Right atrium auricular region (tissue), 2 donors: ENCODE results near the gene SET. TPM values are rescaled to one million over a fixed set of nuclear protein-coding genes. Genes with fewer than 3 reads are reported as not detected.

Experiments used
- DNase-seq: peaks from one replicate; pipeline ENCODE4 v3.0.0-alpha.2; 2019; ENCODE audit warnings: low spot score
- H3K27ac ChIP-seq, 2 donors: fragments of 200-600 bp; sonication (generic); 1 replicate in 1 of 2; 2 replicates in 1 of 2; pipeline ENCODE4 v1.5.1; 2016 to 2019
- H3K27me3 ChIP-seq, 2 donors: fragments of 200-600 bp; sonication (generic); one replicate each; pipeline versions ENCODE4 v1.5.1 to v1.6.0; 2017 to 2019
- H3K36me3 ChIP-seq: fragments of 200-600 bp; sonication (generic); one replicate; pipeline ENCODE4 v1.5.1; 2016
- H3K4me1 ChIP-seq, 2 donors: fragments of 200-600 bp; sonication (generic); one replicate each; pipeline versions ENCODE4 v1.5.1 to v1.6.0; 2017 to 2019
- H3K4me3 ChIP-seq, 2 donors: fragments of 200-600 bp; sonication (generic); 1 replicate in 1 of 2; 2 replicates in 1 of 2; pipeline ENCODE4 v1.5.1; 2017 to 2019; ENCODE audit warnings: mild to moderate bottlenecking in 1 of 2, moderate library complexity in 1 of 2
- H3K9me3 ChIP-seq, 2 donors: fragments of 200-600 bp; sonication (generic); one replicate each; pipeline ENCODE4 v1.5.1; 2019
- CTCF ChIP-seq, 2 donors: fragments of 200-600 bp; sonication (generic); IDR thresholded peaks; one replicate each; pipeline ENCODE4 v1.5.1; 2019; ENCODE audit warnings: antibody characterized with exemption in 2 of 2
- total RNA-seq, 2 donors: library from RNA; depleted of rRNA; stranded (reverse); fragments of >200 nt; gene quantifications; one replicate each; pipeline ENCODE4 v1.1.0, GENCODE V29; 2016

SET gene
- total RNA-seq, 2 donors from 2014 or later: 104 to 125 TPM

- Histone ChIP-seq H3K4me3 (no peak overlapping the region), H3K4me1 (no peaks in the 10 kb centered on the region), H3K9me3 (no peaks in the 10 kb centered on the region), H3K27me3 (no peaks in the 10 kb centered on the region), H3K36me3 (peaks cover 24% of the 10 kb centered on the region), H3K27ac (peak overlapping the region in 1 of 2 donors; percentile 22)
- peak; percentile 34 to 71 for TF ChIP-seq CTCF (IDR thresholded peaks at IDR 0.05)
- peak; percentile 73 for DNase-seq
Measured at GRCh38 chr9:128733256-128733655, 44.2 kb downstream of the SET start.

GRCh38 chr9:128735373-128735772, 46.4 kb downstream of the SET start:
- no peak for TF ChIP-seq CTCF (IDR thresholded peaks at IDR 0.05)
- Histone ChIP-seq H3K4me1 (no peaks in the 10 kb centered on the region), H3K4me3 (no peak overlapping the region), H3K9me3 (no peaks in the 10 kb centered on the region), H3K36me3 (peaks cover 33% of the 10 kb centered on the region), H3K27ac (no peak overlapping the region), H3K27me3 (no peaks in the 10 kb centered on the region)
- no peak for DNase-seq

- no peak for DNase-seq
- peaks cover 26% of the 10 kb centered on the region for H3K36me3 ChIP-seq
- H3K27me3 ChIP-seq: no peaks in the 10 kb centered on the region
Measured at GRCh38 chr9:128742401-128742800, 53.4 kb downstream of the SET start.

GRCh38 chr9:128743421-128743820, 54.4 kb downstream of the SET start:
- no peaks in the 10 kb centered on the region for H3K9me3 ChIP-seq
- H3K27me3 ChIP-seq: no peaks in the 10 kb centered on the region
- no peak overlapping the region for H3K4me3 ChIP-seq
- no peak for DNase-seq
- no peak for TF ChIP-seq CTCF (IDR thresholded peaks at IDR 0.05)
- peaks cover 24% of the 10 kb centered on the region for H3K36me3 ChIP-seq
- no peak overlapping the region for H3K27ac ChIP-seq
- H3K4me1 ChIP-seq: no peaks in the 10 kb centered on the region

More at GRCh38 chr9:128742401-128742800, 53.4 kb downstream of the SET start:
- no peaks in the 10 kb centered on the region for H3K9me3 ChIP-seq
- H3K27ac ChIP-seq: no peak overlapping the region
- no peaks in the 10 kb centered on the region for H3K4me1 ChIP-seq
- no peak for TF ChIP-seq CTCF (IDR thresholded peaks at IDR 0.05)
- no peak overlapping the region for H3K4me3 ChIP-seq

Other genes with a start within 250 kb of the SET start
- 10 to 100 TPM in 1 of 2 donors, 1 to 10 TPM in 1; 9.7 to 12.1 TPM for gene ODF2, start 233.2 kb upstream of the SET start, total RNA-seq
- 10 to 100 TPM; 14.4 to 18.1 TPM for gene GLE1, start 184.5 kb upstream of the SET start, total RNA-seq
- 100 to 1,000 TPM; 233 to 270 TPM for gene SPTAN1, start 136.6 kb upstream of the SET start, total RNA-seq
- gene DYNC2I2, start 32.4 kb upstream of the SET start, total RNA-seq: 10 to 100 TPM; 23.1 to 33.1 TPM
- 1 to 10 TPM; 4.5 to 8.6 TPM for gene PKN3, start 13.3 kb downstream of the SET start, total RNA-seq
- gene ZDHHC12, start 34.9 kb downstream of the SET start, total RNA-seq: 10 to 100 TPM; 22.8 to 24.4 TPM
- gene ZER1, start 82.7 kb downstream of the SET start, total RNA-seq: 10 to 100 TPM; 61.6 to 72.6 TPM
- gene TBC1D13, start 98.0 kb downstream of the SET start, total RNA-seq: 10 to 100 TPM; 14.2 to 17.1 TPM
- gene ENDOG, start 129.3 kb downstream of the SET start, total RNA-seq: 10 to 100 TPM; 33.6 to 74.4 TPM
- gene SPOUT1, start 140.6 kb downstream of the SET start, total RNA-seq: 10 to 100 TPM in 1 of 2 donors, 1 to 10 TPM in 1; 8.5 to 11.6 TPM
- gene KYAT1, start 192.7 kb downstream of the SET start, total RNA-seq: 10 to 100 TPM; 10.1 to 15.1 TPM
- gene LRRC8A, start 192.9 kb downstream of the SET start, total RNA-seq: 10 to 100 TPM; 45.3 to 65.9 TPM
- 10 to 100 TPM; 21.3 to 51.9 TPM for gene PHYHD1, start 231.8 kb downstream of the SET start, total RNA-seq